Ecto neural progenitor cell (in vitro differentiated cells): ENCODE measurements around the gene GRAMD1B.

Experiments
- DNase-seq: peaks from one replicate; pipeline ENCODE4 v3.0.0-alpha.2; 2018; ENCODE audit warnings: low spot score

The GRAMD1B gene

GRCh38 chr11:123587559-123587958, 157.5 kb downstream of the GRAMD1B start:
- DNase-seq: no peak

GRCh38 chr11:123588117-123588863, 158.2 kb downstream of the GRAMD1B start:
- no peak for DNase-seq

- no peak for DNase-seq
Observed at GRCh38 chr11:123588864-123589262, 158.8 kb downstream of the GRAMD1B start.

- DNase-seq: no peak
Observed at GRCh38 chr11:123590296-123590912, 160.3 kb downstream of the GRAMD1B start.

GRCh38 chr11:123593570-123593969, 163.5 kb downstream of the GRAMD1B start:
- DNase-seq: no peak

- no peak for DNase-seq
Observed at GRCh38 chr11:123594188-123594901, 164.3 kb downstream of the GRAMD1B start.

- no peak for DNase-seq
Observed at GRCh38 chr11:123594921-123595320, 164.9 kb downstream of the GRAMD1B start.

GRCh38 chr11:123597859-123598258, 167.8 kb downstream of the GRAMD1B start:
- no peak for DNase-seq

GRCh38 chr11:123601136-123601535, 171.1 kb downstream of the GRAMD1B start:
- DNase-seq: no peak

- DNase-seq: no peak
Observed at GRCh38 chr11:123601743-123602142, 171.7 kb downstream of the GRAMD1B start.

- no peak for DNase-seq
Observed at GRCh38 chr11:123603666-123604065, 173.6 kb downstream of the GRAMD1B start.

- no peak for DNase-seq
Observed at GRCh38 chr11:123607781-123608180, 177.7 kb downstream of the GRAMD1B start.

- no peak for DNase-seq
Observed at GRCh38 chr11:123608371-123608770, 178.3 kb downstream of the GRAMD1B start.

- DNase-seq: no peak
Observed at GRCh38 chr11:123608945-123609344, 178.9 kb downstream of the GRAMD1B start.

- DNase-seq: no peak
Observed at GRCh38 chr11:123611698-123612097, 181.6 kb downstream of the GRAMD1B start.

- no peak for DNase-seq
Observed at GRCh38 chr11:123616505-123617198, 186.6 kb downstream of the GRAMD1B start.

GRCh38 chr11:123622576-123622975, 192.5 kb downstream of the GRAMD1B start:
- no peak for DNase-seq

GRCh38 chr11:123624974-123625373, 194.9 kb downstream of the GRAMD1B start:
- DNase-seq: no peak

- no peak for DNase-seq
Observed at GRCh38 chr11:123628936-123629683, 199.0 kb downstream of the GRAMD1B start.

- DNase-seq: no peak
Observed at GRCh38 chr11:123630126-123630608, 200.1 kb downstream of the GRAMD1B start.

GRCh38 chr11:123640029-123640428, 210.0 kb downstream of the GRAMD1B start:
- no peak for DNase-seq
